Gastroesophageal sphincter (tissue), 3 donors: ENCODE data around the gene LRP1-AS.

Experiments
- CTCF ChIP-seq, 4 experiments: fragments of 200-600 bp in 2 of 4; fragments of 450-650 bp in 2 of 4; sonication (generic) in 1 of 4; IDR thresholded peaks; one replicate each; pipeline ENCODE4 v1.5.1; 2017 to 2019; ENCODE audit warnings: antibody characterized with exemption in 4 of 4, mild to moderate bottlenecking in 2 of 4, moderate library complexity in 2 of 4
- EP300 ChIP-seq: sonication (generic); formaldehyde crosslinking; IDR thresholded peaks from one replicate; pipeline ENCODE4 v1.6.1; 2017; ENCODE audit warnings: antibody characterized with exemption, mild to moderate bottlenecking
- POLR2A ChIP-seq, 2 donors: fragments of 450-650 bp; IDR thresholded peaks; one replicate each; pipeline ENCODE4 v1.6.1; 2017; ENCODE audit warnings: antibody characterized with exemption in 2 of 2, mild to moderate bottlenecking in 2 of 2, moderate library complexity in 1 of 2
- POLR2AphosphoS5 ChIP-seq: sonication (generic); formaldehyde crosslinking; IDR thresholded peaks from one replicate; pipeline ENCODE4 v1.6.1; 2017; ENCODE audit warnings: antibody characterized with exemption

DNA sequence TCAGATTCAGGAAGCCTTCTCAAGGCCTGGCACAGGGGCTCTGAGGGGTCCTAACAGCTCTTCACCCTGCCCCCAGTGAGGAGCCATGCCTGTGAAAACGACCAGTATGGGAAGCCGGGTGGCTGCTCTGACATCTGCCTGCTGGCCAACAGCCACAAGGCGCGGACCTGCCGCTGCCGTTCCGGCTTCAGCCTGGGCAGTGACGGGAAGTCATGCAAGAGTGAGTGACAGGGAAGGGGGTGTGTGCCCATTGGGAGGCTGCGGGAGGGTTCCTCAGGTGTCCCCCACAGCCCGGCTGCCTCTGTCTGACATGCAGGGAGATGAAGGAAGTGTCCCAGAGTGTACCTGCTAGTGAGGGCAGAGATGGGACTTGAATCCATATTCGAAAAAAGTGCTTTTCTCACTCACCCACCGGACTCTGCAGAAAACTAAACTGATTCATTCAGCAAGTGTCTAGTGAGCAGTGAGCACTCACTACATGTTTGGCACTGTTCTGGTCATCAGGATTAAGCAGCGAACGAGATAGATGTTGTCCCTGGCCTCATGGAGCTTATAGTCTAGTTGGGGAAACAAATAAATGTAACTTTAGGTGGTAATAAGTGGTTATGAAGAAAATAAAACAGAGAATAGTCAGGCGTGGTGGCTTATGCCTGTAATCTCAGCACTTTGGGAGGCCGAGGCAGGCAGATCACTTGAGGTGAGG, 9.4 kb upstream of the LRP1-AS start:
- TF ChIP-seq POLR2AphosphoS5 (no peak), CTCF (IDR thresholded peaks at IDR 0.05) (no peak), POLR2A (IDR thresholded peaks at IDR 0.05) (no peak), EP300 (no peak)
